Mucosa of descending colon (tissue), 3 donors: Measurements from ENCODE around the gene ALKBH5. TPM values are rescaled to one million over a fixed set of nuclear protein-coding genes. Genes with fewer than 3 reads are reported as not detected.

Experiments used
- ATAC-seq: fragments of 200-7000 bp; cut with Tn5 transposase; one replicate; pipeline ENCODE4 v1.9.1; 2020; ENCODE audit warnings: mild to moderate bottlenecking, moderate library complexity
- DNase-seq, 3 donors: peaks; one replicate each; pipeline ENCODE4 v3.0.0-alpha.2; 2020
- H3K36me3 ChIP-seq: fragments of 200-600 bp; one replicate; pipeline ENCODE4 v1.8.0; 2021; ENCODE audit warnings: low read depth, mild to moderate bottlenecking
- H3K4me1 ChIP-seq: fragments of 200-600 bp; one replicate; pipeline ENCODE4 v1.8.0; 2021; ENCODE audit warnings: low read depth, mild to moderate bottlenecking
- H3K4me3 ChIP-seq: fragments of 200-600 bp; one replicate; pipeline ENCODE4 v1.8.0; 2021; ENCODE audit warnings: mild to moderate bottlenecking
- H3K9me3 ChIP-seq: fragments of 200-600 bp; one replicate; pipeline ENCODE4 v1.8.0; 2021; ENCODE audit warnings: mild to moderate bottlenecking
- CTCF ChIP-seq: fragments of 200-600 bp; IDR thresholded peaks from one replicate; pipeline ENCODE4 v1.8.0; 2022; ENCODE audit warnings: antibody characterized with exemption, mild to moderate bottlenecking
- intact Hi-C, 2 donors: fragments of 100-400 bp; cut with DNase I in 1 of 2; cut with micrococcal nuclease in 1 of 2; formaldehyde crosslinking; loops; one replicate each; pipeline versions ENCODE4 v1.11.0 to v1.11.1; 2022; cut with DNase I, micrococcal nuclease
- total RNA-seq, 3 donors: library from RNA; stranded (reverse); fragmentation: NEBNext Ultra II Directional in 2 of 3; extraction: Animal tissue kit (Norgen Biotek cat#: 25700) in 2 of 3; gene quantifications; one replicate each; pipeline versions ENCODE4 v1.2.1 to v1.2.4, GENCODE V29; 2021 to 2023
- donor health status: DM: no; HTN: no; CAD: no; lungs with moderate emphysema.
- donor health status: DM: no; HTN: no; CAD: no.
- donor health status: DM: no; HTN: yes; CAD: no.

The ALKBH5 gene
- total RNA-seq, 3 donors from 2014 or later, result 70.7 to 151 (median 75.6) TPM

GRCh38 chr17:18151290-18151689 lies 32.3 kb upstream of the ALKBH5 start:
- DNase-seq (no peak), ATAC-seq (no peak)
- intact Hi-C loops, result no loop called here
- Histone ChIP-seq H3K4me3 (no peak overlapping the region), H3K4me1 (peaks cover 8% of the 10 kb centered on the region), H3K36me3 (no peaks in the 10 kb centered on the region), H3K9me3 (no peaks in the 10 kb centered on the region)
- no peak for TF ChIP-seq CTCF

GRCh38 chr17:18155179-18155578 lies 28.4 kb upstream of the ALKBH5 start:
- TF ChIP-seq CTCF, result no peak
- H3K4me1 ChIP-seq, result peaks cover 15% of the 10 kb centered on the region
- H3K4me3 ChIP-seq, result no peak overlapping the region
- DNase-seq (no peak), ATAC-seq (no peak)
- H3K9me3 ChIP-seq, result no peaks in the 10 kb centered on the region
- intact Hi-C loops, result no loop called here
- H3K36me3 ChIP-seq, result no peaks in the 10 kb centered on the region

GRCh38 chr17:18156171-18156975 lies 27.3 kb upstream of the ALKBH5 start:
- TF ChIP-seq CTCF, result no peak
- DNase-seq (no peak), ATAC-seq (no peak)
- no peaks in the 10 kb centered on the region for H3K9me3 ChIP-seq
- peaks cover 15% of the 10 kb centered on the region for H3K4me1 ChIP-seq
- intact Hi-C loops, result no loop called here
- H3K4me3 ChIP-seq, result no peak overlapping the region
- no peaks in the 10 kb centered on the region for H3K36me3 ChIP-seq

- no peak for TF ChIP-seq CTCF
- intact Hi-C loops, result no loop called here
- no peak for DNase-seq
- Histone ChIP-seq H3K9me3 (no peaks in the 10 kb centered on the region), H3K36me3 (no peaks in the 10 kb centered on the region), H3K4me3 (no peak overlapping the region), H3K4me1 (peaks cover 15% of the 10 kb centered on the region)
- ATAC-seq, result no peak
Observed at GRCh38 chr17:18156976-18157280, 26.7 kb upstream of the ALKBH5 start.

- intact Hi-C loops, result no loop called here
- Histone ChIP-seq H3K4me3 (no peak overlapping the region), H3K9me3 (no peaks in the 10 kb centered on the region), H3K36me3 (no peaks in the 10 kb centered on the region), H3K4me1 (peaks cover 15% of the 10 kb centered on the region)
- ATAC-seq (no peak), DNase-seq (no peak)
- no peak for TF ChIP-seq CTCF
Observed at GRCh38 chr17:18157354-18157985, 26.2 kb upstream of the ALKBH5 start.
